Loucy (cell line): ENCODE measurements around the gene COL11A2.

Source experiments
- EZH2phosphoT487 ChIP-seq: fragments of 200-600 bp; IDR thresholded peaks from 2 replicates; pipeline ENCODE4 v1.6.1; 2018; ENCODE audit warnings: antibody characterized with exemption, mild to moderate bottlenecking, moderate library complexity, borderline replicate concordance
- TF ChIP-seq, protein P1 (sequence below): fragments of 200-600 bp; sonication (generic); conservative IDR thresholded peaks from 2 replicates; pipeline ENCODE4 v1.5.1; 2014; ENCODE audit warnings: mild to moderate bottlenecking, antibody characterized with exemption, low read length

DNA sequence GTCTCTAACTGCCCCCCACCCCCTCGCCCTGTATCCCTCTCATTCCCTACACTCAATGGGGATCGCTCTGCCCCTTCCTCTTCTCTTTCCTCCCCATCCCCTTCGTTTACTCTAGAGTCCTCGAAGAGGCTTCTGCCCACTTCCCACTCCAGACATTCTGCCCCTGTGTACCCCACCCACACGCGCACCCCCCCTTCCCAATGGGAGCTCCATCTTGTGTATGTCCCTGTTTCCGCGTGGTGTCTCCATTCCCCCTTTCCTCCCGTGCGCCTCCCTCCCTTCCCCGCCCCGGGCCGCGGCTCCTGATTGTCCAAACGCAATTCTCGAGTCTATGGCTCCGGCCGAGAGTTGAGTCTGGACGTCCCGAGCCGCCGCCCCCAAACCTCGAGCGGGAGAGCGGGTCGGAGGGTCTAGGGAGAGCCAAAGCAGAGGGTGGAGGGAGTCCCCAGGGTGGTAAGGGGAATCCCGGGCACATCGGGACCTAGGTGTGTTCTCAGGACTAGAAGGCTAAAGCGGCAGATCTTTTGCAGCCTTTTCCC, 15.4 kb upstream of the COL11A2 start:
- TF ChIP-seq, protein P1, sequence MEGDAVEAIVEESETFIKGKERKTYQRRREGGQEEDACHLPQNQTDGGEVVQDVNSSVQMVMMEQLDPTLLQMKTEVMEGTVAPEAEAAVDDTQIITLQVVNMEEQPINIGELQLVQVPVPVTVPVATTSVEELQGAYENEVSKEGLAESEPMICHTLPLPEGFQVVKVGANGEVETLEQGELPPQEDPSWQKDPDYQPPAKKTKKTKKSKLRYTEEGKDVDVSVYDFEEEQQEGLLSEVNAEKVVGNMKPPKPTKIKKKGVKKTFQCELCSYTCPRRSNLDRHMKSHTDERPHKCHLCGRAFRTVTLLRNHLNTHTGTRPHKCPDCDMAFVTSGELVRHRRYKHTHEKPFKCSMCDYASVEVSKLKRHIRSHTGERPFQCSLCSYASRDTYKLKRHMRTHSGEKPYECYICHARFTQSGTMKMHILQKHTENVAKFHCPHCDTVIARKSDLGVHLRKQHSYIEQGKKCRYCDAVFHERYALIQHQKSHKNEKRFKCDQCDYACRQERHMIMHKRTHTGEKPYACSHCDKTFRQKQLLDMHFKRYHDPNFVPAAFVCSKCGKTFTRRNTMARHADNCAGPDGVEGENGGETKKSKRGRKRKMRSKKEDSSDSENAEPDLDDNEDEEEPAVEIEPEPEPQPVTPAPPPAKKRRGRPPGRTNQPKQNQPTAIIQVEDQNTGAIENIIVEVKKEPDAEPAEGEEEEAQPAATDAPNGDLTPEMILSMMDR, result no peak
- no peak for TF ChIP-seq EZH2phosphoT487
